Fibroblast of gingiva (primary cell): ENCODE results near the gene SLC12A7.

Source experiments
- DNase-seq: peaks from one replicate; pipeline ENCODE4 v3.0.0-alpha.2; 2011; ENCODE audit warnings: low read depth

Gene SLC12A7

GRCh38 chr5:1050423-1051365 lies 61.2 kb downstream of the SLC12A7 start:
- DNase-seq = no peak

GRCh38 chr5:1048861-1049838 lies 62.7 kb downstream of the SLC12A7 start:
- no peak for DNase-seq

- DNase-seq = no peak
Measured at GRCh38 chr5:1048162-1048721, 63.6 kb downstream of the SLC12A7 start.

GRCh38 chr5:1047332-1047965 lies 64.4 kb downstream of the SLC12A7 start:
- DNase-seq = no peak

GRCh38 chr5:1045960-1046560 lies 65.8 kb downstream of the SLC12A7 start:
- no peak for DNase-seq

- no peak for DNase-seq
Measured at GRCh38 chr5:1044117-1044516, 67.7 kb downstream of the SLC12A7 start.

GRCh38 chr5:1043327-1043726 lies 68.5 kb downstream of the SLC12A7 start:
- no peak for DNase-seq

GRCh38 chr5:1042626-1043025 lies 69.2 kb downstream of the SLC12A7 start:
- no peak for DNase-seq

- no peak for DNase-seq
Measured at GRCh38 chr5:1041225-1042143, 70.4 kb downstream of the SLC12A7 start.

GRCh38 chr5:1040571-1040970 lies 71.3 kb downstream of the SLC12A7 start:
- no peak for DNase-seq

GRCh38 chr5:1039706-1040260 lies 72.1 kb downstream of the SLC12A7 start:
- DNase-seq = no peak

GRCh38 chr5:1039210-1039548 lies 72.7 kb downstream of the SLC12A7 start:
- no peak for DNase-seq

GRCh38 chr5:1038417-1039209 lies 73.2 kb downstream of the SLC12A7 start:
- DNase-seq = no peak

GRCh38 chr5:1037671-1038416 lies 74.0 kb downstream of the SLC12A7 start:
- DNase-seq = no peak

GRCh38 chr5:1037123-1037670 lies 74.7 kb downstream of the SLC12A7 start:
- DNase-seq = no peak

- no peak for DNase-seq
Measured at GRCh38 chr5:1036504-1037122, 75.2 kb downstream of the SLC12A7 start.
